HG03469 (cell line): ENCODE measurements around the gene SCEL.
"Not testable (repeated sequence)": the region's sequence is repeated elsewhere in the genome, so short reads cannot be mapped to it uniquely, and the experiment has no call there.

Experiments used
- ATAC-seq: cut with Tn5 transposase; IDR thresholded peaks from one replicate; pipeline ENCODE4 v1.9.1; 2021; ENCODE audit warnings: mild to moderate bottlenecking, moderate library complexity, moderate number of reproducible peaks; ENCODE audit not compliant: unreplicated experiment

SCEL gene

GRCh38 chr13:77650409-77650808 is 114.9 kb downstream of the SCEL start:
- no peak for ATAC-seq

- ATAC-seq: no peak
Observed at GRCh38 chr13:77653301-77653700, 117.8 kb downstream of the SCEL start.

- ATAC-seq: not testable (repeated sequence)
Observed at GRCh38 chr13:77660016-77660415, 124.5 kb downstream of the SCEL start.

GRCh38 chr13:77660841-77661250 is 125.3 kb downstream of the SCEL start:
- ATAC-seq: no peak

GRCh38 chr13:77662301-77662700 is 126.8 kb downstream of the SCEL start:
- not testable (repeated sequence) for ATAC-seq

GRCh38 chr13:77662831-77663230 is 127.3 kb downstream of the SCEL start:
- ATAC-seq: not testable (repeated sequence)

- no peak for ATAC-seq
Observed at GRCh38 chr13:77674852-77675251, 139.3 kb downstream of the SCEL start.

- no peak for ATAC-seq
Observed at GRCh38 chr13:77678691-77679235, 143.3 kb downstream of the SCEL start.

GRCh38 chr13:77687799-77688198 is 152.3 kb downstream of the SCEL start:
- no peak for ATAC-seq

- ATAC-seq: no peak
Observed at GRCh38 chr13:77691871-77692270, 156.4 kb downstream of the SCEL start.

GRCh38 chr13:77692746-77693448 is 157.4 kb downstream of the SCEL start:
- no peak for ATAC-seq

- ATAC-seq: no peak
Observed at GRCh38 chr13:77693449-77693940, 158.0 kb downstream of the SCEL start.
